HS-27A (cell line): ENCODE data around the gene TIGD2.
"Not testable (repeated sequence)": the region's sequence is repeated elsewhere in the genome, so short reads cannot be mapped to it uniquely, and the experiment has no call there.

ENCODE experiments used
- DNase-seq: peaks from one replicate; pipeline ENCODE4 v3.0.0-alpha.2; 2012; ENCODE audit warnings: low read depth, missing footprints

Gene TIGD2

DNA sequence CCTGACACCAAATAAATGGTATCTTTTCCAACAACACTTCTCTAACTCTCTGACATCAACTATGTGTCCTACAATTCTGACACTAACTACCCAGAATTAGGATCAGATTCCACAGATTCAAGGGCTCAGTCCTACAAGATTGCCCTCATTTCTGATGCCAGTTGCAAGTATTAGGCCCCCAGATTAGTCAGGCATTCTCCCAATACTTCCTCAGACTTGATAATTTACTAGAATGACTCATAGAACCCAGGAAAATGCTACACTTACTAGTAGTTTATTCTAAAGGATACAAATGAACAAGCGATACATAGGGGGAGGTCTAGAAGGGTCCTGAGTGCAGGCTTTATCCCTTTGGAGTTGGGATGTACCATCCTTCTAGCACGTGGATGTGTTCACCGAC lies 8.5 kb downstream of the TIGD2 start:
- DNase-seq = no peak

DNA sequence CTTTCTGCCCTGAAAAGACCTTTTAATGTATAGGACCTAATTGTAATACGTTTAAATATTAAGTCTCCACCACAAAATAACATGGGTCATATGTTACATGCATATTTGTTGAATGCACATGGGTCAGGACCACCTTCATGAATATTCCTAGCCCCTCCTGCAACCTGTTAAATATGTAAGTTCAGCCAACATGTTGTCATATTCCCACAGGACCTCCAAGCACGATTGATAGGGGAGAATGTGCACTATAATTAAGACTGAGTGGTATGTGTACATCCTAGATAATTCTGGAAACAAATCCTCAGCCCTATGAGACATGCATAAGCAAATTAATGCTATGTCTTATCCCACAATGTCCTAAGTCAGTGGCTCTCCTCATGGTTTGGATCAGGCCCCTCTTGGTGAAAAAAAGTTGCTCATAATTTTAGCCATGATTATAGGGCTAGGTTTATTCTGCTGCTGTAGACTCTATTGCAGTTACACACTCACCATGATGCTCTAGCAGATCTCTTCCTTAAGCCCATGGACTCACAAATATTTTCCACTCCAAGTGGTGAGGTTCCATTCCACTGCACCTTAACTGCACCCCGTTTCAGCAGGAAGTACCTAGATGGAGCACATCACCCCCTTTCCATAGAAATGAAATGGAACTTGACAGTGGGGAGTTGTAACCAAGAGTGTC lies 10.2 kb downstream of the TIGD2 start:
- no peak for DNase-seq

DNA sequence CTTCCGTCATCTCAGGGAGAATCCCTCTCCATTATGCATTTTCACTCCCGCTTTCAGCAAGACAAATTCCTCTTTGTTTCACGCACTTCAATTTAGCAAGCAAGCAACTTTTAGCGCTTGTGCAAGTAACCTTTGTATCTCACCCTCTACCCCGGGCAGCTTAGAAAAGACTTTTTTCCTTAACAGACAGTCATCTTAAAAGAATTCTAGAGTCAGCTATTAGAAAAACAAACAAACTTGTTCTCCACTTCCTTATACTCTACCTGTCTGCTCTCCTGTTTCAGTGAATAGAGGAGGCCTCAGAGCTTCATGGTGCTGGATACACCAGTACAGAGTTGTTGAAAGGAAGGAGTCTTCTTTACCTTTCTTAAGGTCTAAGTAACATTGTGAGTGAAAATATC lies 12.1 kb downstream of the TIGD2 start:
- DNase-seq = no peak

DNA sequence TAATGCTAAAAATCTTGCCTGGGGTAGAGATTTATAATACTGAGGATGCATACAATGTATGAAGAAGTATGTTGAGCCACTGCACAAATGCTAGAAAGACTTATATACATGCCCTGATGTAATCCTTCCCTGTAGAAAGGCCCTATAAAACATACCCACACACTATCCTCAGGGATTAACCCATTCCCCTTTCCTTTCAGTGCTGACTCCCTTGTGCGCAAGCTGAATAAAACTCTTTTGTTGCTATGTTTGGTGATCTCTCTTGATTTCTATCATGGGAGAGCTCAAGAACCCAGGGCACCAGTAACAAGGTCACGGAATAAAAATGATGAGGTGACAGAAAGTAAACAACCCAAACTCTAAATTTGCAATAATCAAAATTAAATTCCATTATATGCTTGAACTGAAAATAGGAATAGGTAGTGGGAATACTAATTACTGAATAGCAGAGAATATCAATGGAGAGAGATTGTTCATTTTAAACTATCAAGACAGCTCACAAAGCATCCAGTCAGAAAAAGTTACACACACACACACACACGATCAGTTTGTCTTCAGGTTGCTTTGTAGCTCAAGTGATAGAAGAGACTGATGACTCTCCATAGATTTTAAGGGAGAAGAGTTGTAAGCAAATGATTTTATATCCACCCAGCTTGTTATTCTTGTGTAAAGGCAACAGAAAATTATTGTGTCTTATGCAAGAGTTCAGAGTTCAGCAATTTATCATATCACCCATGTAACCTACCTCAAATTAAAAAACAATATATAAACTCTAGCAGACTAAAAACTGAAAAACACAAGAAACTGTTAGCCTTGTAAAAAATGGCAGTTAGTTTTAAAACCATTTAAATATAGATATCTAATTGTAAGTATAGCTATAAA lies 14.8 kb downstream of the TIGD2 start:
- no peak for DNase-seq

DNA sequence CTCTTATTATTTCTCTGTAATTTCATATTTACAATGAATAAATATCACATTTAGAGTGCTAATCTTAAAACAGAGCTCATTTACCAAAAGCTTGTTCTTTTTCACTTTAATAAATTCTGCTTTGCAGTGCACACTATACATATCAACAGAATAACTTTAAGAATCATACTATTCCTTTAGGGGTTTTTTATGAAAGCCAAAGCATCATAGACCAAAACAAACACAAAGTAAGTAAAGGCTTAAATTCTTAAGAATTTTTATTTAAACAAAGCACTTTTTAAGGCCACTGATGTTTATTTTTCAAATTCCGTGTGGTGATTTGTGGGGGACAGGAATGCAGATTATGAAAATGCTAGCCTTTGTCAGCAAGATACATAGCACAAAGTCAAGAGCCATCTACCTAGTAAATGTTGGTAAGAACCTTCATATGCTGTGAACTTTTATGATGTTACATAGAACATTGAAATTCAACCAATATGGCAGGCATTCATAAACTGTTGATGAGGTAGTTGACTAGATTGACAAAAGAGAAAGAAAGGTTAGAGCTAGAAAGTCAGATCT lies 17.8 kb downstream of the TIGD2 start:
- DNase-seq = no peak

DNA sequence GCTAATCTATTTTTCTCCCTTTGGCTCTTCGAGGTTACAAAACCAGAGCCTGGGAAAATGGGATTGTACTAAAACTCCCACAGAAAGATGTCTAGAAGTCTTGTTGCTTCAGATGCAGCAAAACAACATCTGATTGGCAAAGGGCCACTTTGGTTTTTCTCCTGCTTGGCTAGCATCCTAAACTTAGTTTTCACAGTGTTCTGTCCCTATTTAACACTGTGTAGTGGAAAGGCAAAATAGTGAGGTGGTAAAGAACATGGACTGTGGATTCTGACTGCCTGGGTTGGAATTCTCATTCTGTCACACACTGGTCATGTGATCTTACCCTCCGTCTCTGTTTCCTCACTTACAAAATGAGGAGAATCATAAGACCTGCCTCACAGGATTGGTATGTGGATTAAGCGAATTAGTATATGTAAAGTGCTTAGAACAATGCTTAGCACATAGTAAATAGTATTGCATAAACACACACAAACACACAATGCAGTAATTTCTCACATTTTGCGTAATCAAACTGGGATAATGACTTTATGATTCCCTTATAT lies 23.5 kb downstream of the TIGD2 start:
- DNase-seq = no peak

DNA sequence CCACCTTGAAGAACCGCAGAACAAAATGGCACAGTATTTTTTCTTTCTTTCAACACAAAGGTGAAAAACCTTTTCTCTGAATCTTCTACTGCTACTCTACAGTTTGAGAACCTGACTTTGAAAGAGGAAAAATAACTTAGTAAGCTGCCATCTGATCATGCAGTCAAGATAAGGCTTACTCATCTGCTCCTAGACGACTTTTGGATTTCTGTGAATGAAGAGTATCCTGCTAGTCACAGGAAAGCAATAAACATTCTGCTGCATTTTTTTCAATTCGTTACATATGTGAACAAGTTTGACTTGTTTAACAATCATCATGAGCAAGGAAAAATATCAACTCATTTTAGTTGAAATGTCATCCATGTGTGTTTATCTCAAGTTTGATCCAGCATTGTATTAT lies 25.2 kb downstream of the TIGD2 start:
- no peak for DNase-seq

DNA sequence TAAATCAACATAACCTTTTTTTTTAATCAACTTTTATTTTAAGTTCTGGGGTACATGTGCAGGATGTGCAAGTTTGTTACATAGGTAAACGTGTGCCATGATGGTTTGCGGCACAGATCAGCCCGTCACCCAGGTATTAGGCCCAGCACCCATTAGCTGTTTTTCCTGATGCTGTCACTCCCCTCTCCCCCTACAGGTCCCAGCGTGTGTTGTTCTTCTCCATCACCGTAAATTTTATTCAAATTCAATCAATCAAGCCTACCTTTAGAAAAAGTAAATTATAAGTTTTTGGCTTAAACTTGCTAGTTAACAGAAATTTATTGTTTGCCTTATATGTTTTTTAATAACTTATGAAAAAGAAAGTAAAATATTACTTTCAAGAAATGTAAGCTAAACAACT lies 25.9 kb downstream of the TIGD2 start:
- no peak for DNase-seq

DNA sequence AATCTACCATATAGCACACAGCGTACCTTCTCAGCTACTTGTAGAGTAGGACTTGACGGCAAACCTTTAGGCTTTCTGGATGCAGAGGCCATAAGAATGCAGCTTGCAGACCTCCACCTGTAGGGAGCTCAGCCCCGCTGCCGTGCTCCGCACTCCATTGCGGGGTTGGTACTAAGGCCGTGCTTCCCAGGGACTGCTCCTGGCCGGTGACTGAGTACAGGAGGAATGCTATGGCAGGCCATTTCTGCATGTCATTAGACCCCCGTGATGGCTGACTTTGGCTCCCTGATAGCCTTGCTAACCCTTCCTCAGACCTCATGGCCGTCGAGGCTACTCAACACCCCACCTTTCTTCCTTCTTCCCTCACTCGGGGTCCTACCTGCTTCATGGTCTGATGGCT lies 26.4 kb downstream of the TIGD2 start:
- no peak for DNase-seq

DNA sequence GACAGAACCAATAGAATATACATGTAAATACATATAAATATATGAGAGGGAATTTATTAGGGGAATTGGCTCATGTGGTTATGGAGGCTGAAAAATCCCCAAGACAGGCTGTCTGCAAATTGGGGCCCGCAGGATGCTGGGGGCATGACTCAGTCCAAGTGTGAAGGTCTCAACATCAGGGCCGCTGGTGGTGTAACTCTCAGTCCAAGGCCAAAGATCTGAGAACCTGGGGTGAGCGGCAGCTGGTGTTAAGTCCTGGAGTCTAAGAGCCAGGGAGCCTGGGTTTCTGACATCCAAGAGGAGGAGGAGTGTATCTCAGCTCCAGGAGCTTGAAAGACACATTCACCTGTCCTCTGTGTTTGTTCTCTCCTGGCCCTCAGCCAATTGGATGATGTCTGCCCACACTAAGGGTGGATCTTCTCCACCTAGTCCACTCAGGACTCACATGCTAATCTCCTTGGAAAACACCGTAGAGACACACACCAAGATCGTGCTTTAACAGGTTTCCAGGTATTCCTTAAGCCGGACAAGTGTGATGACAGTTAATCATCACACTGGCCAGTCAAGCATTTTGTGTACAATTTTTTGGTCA lies 28.9 kb downstream of the TIGD2 start:
- DNase-seq = no peak

DNA sequence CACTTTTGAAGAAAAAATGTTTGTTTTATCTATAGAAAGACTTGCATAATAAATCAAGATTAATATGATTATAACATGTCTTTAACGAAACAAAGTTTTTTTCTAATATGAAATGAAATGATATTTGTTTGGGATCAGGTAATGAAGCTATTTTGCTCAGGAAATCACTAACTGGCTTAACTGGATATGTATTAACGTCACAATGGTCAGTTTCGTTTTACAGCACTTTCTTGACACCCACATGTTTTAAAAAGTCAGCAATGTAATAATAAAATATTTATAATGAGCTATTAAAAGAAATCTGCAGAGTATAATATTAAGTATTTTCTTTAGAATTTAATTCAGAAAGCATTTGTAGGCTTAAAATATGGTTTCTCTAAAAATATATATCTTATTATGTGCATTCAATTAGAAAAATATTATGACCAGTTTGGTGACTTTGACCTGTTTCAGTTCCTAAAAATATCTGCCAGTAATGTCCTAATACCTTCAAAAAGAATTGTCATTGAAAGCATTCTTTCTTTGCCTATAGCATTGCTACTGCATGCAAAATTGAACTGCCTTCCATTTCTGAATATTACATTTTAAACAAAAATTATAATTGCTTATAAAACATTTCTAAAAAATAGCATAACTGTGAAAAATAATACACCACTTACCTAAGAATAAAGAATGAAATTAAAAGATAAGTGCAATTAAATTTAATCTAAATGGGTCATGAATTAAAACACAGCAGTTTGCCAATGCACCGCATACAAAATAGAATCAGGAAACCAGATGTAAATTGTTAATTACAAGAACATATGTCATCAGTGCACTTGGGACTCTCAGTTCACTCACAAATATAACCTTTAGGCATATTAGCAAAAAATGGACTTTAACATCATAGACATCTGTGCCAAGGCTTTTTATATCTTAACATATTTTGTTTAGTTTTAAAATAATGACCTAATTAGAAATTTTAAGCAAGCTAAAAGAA lies 31.6 kb downstream of the TIGD2 start:
- DNase-seq = no peak

DNA sequence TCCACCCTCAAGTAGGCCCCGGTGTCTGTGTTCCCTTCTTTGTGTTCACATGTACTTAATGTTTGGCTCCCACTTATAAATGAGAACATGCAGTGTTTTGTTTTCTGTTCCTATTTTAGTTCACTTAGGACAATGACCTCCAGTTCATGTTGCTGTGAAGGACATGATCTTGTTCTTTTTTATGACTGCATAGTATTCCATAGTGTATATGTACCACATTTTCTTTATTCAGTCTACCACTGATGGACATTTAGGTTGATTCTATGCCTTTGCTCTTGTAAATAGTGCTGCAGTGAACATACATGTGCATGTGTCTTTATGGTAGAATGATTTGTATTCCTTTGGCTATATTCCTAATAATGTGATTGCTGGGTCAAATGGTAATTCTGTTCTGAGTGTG lies 33.3 kb downstream of the TIGD2 start:
- DNase-seq = not testable (repeated sequence)

DNA sequence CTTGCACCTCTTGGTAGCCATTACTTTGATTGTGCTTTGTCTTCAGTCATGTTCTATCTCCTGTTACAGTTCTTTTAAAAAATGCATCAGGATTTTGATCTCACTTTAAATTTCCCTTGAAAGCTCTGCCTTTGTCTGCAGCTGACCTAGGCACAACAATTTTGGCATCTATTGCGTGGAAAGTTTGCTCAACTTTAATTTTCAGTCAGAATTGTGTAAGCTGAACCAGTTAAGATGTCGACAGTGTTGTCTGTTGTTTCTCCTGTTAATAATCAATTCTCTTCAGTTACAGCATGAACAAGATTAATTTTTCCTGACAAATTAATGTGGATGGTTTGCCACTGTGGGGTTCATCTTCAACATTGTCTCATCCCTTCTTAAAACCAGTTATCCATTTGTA lies 34.9 kb downstream of the TIGD2 start:
- no peak for DNase-seq

DNA sequence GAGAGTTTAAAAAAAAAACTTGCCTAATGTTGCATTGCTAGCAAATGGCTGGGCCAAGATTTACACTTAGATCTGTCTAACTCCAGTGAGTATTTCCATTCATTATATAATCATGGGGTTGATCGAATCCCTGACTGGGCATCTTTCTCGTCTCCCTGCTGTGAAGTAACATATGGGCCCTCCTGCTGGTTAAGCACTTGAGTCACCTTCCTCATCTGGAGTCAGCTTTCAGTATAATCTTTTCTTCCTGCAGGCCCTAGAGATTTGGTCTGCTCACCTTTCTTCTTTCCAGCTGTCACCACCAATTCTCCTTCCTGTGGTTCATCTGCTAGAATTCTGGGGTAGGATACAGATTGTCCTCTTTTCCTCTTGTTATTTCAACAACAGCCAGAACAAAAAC lies 41.6 kb downstream of the TIGD2 start:
- no peak for DNase-seq

DNA sequence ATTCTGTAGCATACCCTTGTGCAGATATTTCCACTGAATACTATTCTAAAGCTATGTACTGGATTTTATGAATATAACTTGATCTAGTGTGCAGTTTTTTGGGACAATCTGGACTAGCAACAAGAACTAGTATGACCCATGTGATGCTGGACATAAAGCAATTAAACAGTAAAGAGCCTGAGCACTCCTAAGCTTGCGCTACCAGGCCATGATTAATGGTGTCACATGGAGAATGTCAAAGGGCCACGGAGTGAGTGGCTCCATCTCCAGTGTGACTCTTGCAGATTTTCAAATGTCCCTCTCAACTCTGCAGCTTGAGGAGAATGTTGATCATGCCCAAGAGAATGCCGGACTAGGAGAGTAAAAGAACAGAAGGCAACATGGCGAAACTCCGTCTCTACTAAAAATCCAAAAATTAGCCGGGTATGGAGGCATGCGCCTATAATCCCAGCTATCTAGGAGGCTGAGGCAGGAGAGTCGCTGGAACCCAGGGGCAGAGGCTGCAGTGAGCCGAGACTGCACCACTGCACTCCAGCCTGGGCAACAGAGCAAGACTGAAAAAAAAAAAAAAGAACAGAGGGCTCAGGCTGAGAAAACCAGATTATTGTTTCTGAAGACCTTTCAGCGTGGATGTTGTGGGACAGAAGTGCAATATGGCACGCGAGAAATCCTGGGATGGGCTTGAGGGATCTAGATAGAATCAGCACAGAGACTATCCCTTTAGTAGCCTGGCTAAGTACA lies 45.0 kb downstream of the TIGD2 start:
- DNase-seq = no peak

DNA sequence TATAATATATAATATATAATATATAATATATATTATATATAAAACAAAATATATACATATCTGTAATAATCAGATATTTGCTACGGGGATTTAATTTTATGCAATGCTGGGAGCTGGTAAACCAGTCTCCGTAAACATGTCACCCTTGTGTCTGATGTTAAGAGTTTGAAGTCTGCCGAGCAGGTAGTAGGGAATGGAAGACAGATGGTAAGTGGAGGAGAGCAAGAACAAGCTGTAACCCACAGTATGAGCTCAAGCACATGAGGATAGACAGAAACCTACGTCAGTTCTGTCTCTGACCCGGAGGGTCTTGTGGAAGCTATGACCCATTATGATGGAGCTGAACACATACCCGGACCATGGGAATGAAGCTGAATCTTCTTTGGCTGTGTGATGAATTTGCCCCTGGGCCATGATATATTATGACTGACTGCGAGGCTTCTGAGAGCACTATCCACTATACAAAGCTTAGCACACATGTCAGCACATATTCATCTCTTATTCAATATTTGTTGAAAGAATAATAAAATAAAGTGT lies 46.2 kb downstream of the TIGD2 start:
- DNase-seq = no peak

DNA sequence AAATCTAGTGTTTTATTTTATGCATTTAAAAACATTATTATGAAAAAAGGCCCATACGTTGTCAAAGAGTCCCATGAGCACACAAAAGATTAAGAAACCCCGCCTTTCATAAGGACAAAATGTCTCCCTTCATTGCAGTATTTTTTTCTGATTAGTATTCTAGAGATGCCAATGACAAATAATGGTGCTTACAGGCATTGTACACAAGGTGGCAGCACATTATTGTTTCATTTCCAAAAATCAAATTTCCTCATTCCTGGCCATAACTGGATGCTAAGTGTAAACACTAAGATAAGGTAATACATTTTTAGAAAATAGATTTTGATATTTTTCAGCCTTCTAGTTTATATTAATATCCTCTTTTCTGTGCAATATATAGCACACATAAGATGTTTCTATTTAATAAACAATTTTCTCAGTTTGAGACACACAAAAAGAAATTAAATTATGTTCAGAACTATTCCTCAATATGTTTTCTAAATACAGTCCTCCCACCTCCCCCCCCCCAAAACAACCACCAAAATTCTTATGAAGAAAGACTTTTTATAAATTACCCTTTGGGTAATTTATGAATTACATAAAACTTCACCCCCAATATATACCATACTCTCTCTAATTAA lies 47.7 kb downstream of the TIGD2 start:
- DNase-seq = no peak

DNA sequence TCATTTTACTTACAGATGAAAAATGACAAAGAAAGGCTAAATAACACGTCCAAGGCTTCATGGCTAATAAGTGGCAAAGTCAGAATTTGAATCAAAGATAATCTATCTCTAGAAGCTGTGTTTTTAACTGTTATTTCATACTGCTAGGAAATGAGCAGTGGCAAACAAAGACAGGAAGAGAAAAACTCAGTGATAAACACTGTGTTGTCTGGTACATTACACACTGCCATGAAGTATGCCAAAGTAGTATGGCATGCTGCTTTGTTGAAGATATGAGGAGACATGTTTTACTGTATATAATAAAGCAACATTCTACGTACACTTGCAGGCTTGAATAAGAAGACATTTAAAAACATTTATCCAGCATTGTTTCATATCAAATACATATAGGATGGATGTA lies 49.5 kb downstream of the TIGD2 start:
- DNase-seq = no peak

DNA sequence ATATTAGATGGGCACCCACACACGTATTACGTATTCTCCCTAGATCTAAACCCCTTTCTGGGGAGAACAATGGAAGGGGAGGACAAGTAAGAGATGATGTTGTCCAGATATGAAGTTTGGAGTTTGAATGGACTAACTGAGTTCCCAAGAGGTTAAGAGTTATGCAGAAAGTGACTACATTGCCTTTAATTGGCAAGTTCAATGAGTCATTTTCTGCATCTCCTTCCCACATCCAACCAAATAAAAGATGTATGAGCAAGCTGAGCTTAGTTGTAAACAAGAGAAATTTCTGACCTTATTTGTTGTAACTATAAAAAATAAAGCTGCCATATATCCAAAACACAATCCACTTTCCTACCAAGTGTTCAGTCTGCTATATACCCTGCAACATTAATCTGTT lies 50.5 kb downstream of the TIGD2 start:
- no peak for DNase-seq

DNA sequence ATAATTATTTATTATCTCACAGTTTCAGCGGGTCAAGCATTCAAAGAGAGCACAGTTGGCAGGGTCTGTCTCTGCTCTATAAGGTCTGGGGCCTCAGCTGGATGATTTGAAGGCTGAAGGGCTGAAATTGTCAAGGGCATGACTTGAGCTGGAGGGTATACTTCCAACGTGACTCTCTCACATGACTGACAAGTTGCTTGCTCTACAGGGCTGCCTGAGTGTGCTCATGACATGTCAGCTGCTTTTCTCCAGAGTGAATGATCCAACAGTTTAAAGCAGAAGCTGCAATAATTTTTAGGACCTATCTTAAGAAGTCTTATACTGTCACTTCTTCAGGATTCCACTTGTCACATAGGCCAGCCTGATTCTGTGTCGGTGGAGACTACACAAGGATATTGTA lies 51.2 kb downstream of the TIGD2 start:
- no peak for DNase-seq
